ENCODE data around the gene ADCK1. TPM values are rescaled to one million over a fixed set of nuclear protein-coding genes. Genes with fewer than 3 reads are reported as not detected.

Gene ADCK1
- total RNA-seq, 1 experiment from 2014 or later = 19.0 TPM

DNA sequence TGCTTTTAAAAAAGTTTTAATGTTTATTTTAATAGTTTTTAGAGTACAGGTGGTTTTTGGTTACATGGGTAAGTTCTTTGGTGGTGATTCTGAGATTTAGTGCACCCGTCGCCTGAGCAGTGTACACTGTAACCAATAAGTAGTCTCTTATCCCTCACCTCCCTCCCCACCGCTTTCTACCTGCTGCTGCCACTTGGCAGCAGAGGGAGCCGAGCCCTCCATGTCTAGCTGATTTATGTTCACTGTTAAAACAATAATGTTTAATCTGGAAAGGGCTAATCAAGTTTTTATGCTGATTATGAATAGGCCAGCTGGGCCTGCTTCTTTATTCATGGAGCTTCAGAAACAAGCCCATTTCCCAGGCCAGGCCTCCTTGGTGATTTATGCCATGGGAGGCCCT, 73.1 kb downstream of the ADCK1 start:
- Histone ChIP-seq H3K9me2 (ENCODE audit: insufficient read depth) (no peaks in the 10 kb centered on the region), H3K79me2 (ENCODE audit: low read depth) (no peaks in the 10 kb centered on the region), H3K4me3 (no peak overlapping the region), H4K20me1 (ENCODE audit: insufficient read depth) (no peaks in the 10 kb centered on the region), H3K36me3 (ENCODE audit: low read depth) (no peaks in the 10 kb centered on the region), H3K4me1 (replicated peaks; ENCODE audit: insufficient read depth) (no peaks in the 10 kb centered on the region), H3K9me3 (ENCODE audit: insufficient read depth, low read depth) (no peaks in the 10 kb centered on the region), H3K4me2 (no peak overlapping the region), H3K27ac (no peak overlapping the region), H3F3A (ENCODE audit: insufficient read depth, low read depth) (no peaks in the 10 kb centered on the region), H2AFZ (no peak overlapping the region), H3K27me3 (ENCODE audit: insufficient read depth, low read depth) (no peaks in the 10 kb centered on the region)
- CTCF ChIA-PET = no interaction called here
- intact Hi-C loops (cut with micrococcal nuclease; ENCODE audit: unreplicated experiment) = no loop called here
- POLR2A ChIA-PET (ENCODE audit: unreplicated experiment) = no interaction called here
- no peak for DNase-seq
- no peak for TF ChIP-seq CTCF (conservative IDR thresholded peaks at IDR 0.05)
- no peak for TF ChIP-seq EZH2 (IDR thresholded peaks at IDR 0.05; ENCODE audit: low read depth)
- no TSS peak for BruUV-seq (replicated peaks)

GRCh38 chr14:77878783-77879182, 78.9 kb downstream of the ADCK1 start:
- no peaks in the 10 kb centered on the region for H3K9me3 ChIP-seq (ENCODE audit: insufficient read depth, low read depth)
- no peaks in the 10 kb centered on the region for H3K9me2 ChIP-seq (ENCODE audit: insufficient read depth)
- H3F3A ChIP-seq (ENCODE audit: insufficient read depth, low read depth) = no peaks in the 10 kb centered on the region
- H3K27ac ChIP-seq = no peak overlapping the region
- no peaks in the 10 kb centered on the region for H4K20me1 ChIP-seq (ENCODE audit: insufficient read depth)
- CTCF ChIA-PET = no interaction called here
- BruUV-seq (replicated peaks) = no TSS peak
- no peaks in the 10 kb centered on the region for H3K27me3 ChIP-seq (ENCODE audit: insufficient read depth, low read depth)
- H3K79me2 ChIP-seq (ENCODE audit: low read depth) = no peaks in the 10 kb centered on the region
- H3K36me3 ChIP-seq (ENCODE audit: low read depth) = no peaks in the 10 kb centered on the region
- H3K4me3 ChIP-seq = no peak overlapping the region
- no peak for DNase-seq
- TF ChIP-seq EZH2 (IDR thresholded peaks at IDR 0.05; ENCODE audit: low read depth) = no peak
- H2AFZ ChIP-seq = no peak overlapping the region
- H3K4me1 ChIP-seq (replicated peaks; ENCODE audit: insufficient read depth) = no peaks in the 10 kb centered on the region
- POLR2A ChIA-PET (ENCODE audit: unreplicated experiment) = no interaction called here
- H3K4me2 ChIP-seq = no peak overlapping the region
- intact Hi-C loops (cut with micrococcal nuclease; ENCODE audit: unreplicated experiment) = no loop called here

- no peak overlapping the region for H2AFZ ChIP-seq
- no peak overlapping the region for H3K27ac ChIP-seq
- DNase-seq = no peak
- H3K79me2 ChIP-seq (ENCODE audit: low read depth) = no peaks in the 10 kb centered on the region
- no TSS peak for BruUV-seq (replicated peaks)
- H3K4me2 ChIP-seq = no peak overlapping the region
- H4K20me1 ChIP-seq (ENCODE audit: insufficient read depth) = no peaks in the 10 kb centered on the region
- H3K4me1 ChIP-seq (replicated peaks; ENCODE audit: insufficient read depth) = no peaks in the 10 kb centered on the region
- no peaks in the 10 kb centered on the region for H3F3A ChIP-seq (ENCODE audit: insufficient read depth, low read depth)
- POLR2A ChIA-PET (ENCODE audit: unreplicated experiment) = interaction anchor here (0.5 kb wide), 1 partner anchor 13 kb away, joined by 4 read pairs; no protein-coding TSS in a partner anchor
- no peak for TF ChIP-seq EZH2 (IDR thresholded peaks at IDR 0.05; ENCODE audit: low read depth)
- TF ChIP-seq CTCF (conservative IDR thresholded peaks at IDR 0.05) = no peak
- intact Hi-C loops (cut with micrococcal nuclease; ENCODE audit: unreplicated experiment) = no loop called here
- CTCF ChIA-PET = no interaction called here
- H3K27me3 ChIP-seq (ENCODE audit: insufficient read depth, low read depth) = no peaks in the 10 kb centered on the region
- H3K9me3 ChIP-seq (ENCODE audit: insufficient read depth, low read depth) = no peaks in the 10 kb centered on the region
- H3K36me3 ChIP-seq (ENCODE audit: low read depth) = no peaks in the 10 kb centered on the region
- no peak overlapping the region for H3K4me3 ChIP-seq
- no peaks in the 10 kb centered on the region for H3K9me2 ChIP-seq (ENCODE audit: insufficient read depth)
Measured at GRCh38 chr14:77880056-77880455, 80.1 kb downstream of the ADCK1 start.

GRCh38 chr14:77882098-77882497, 82.2 kb downstream of the ADCK1 start:
- no peaks in the 10 kb centered on the region for H3K9me3 ChIP-seq (ENCODE audit: insufficient read depth, low read depth)
- ChIA-PET CTCF (interaction anchor here (1.5 kb wide), 1 partner anchor 21 kb away, joined by 4 read pairs; no protein-coding TSS in a partner anchor), POLR2A (ENCODE audit: unreplicated experiment) (no interaction called here)
- no peaks in the 10 kb centered on the region for H3K27me3 ChIP-seq (ENCODE audit: insufficient read depth, low read depth)
- H3K4me1 ChIP-seq (replicated peaks; ENCODE audit: insufficient read depth) = no peaks in the 10 kb centered on the region
- H3K36me3 ChIP-seq (ENCODE audit: low read depth) = no peaks in the 10 kb centered on the region
- no TSS peak for BruUV-seq (replicated peaks)
- no peaks in the 10 kb centered on the region for H4K20me1 ChIP-seq (ENCODE audit: insufficient read depth)
- no peaks in the 10 kb centered on the region for H3K79me2 ChIP-seq (ENCODE audit: low read depth)
- no peak overlapping the region for H3K4me2 ChIP-seq
- peak in 1 of 2 experiments; percentile 19 for DNase-seq
- TF ChIP-seq CTCF (conservative IDR thresholded peaks at IDR 0.05) (no peak), EZH2 (IDR thresholded peaks at IDR 0.05; ENCODE audit: low read depth) (no peak)
- H3F3A ChIP-seq (ENCODE audit: insufficient read depth, low read depth) = no peaks in the 10 kb centered on the region
- H2AFZ ChIP-seq = no peak overlapping the region
- intact Hi-C loops (cut with micrococcal nuclease; ENCODE audit: unreplicated experiment) = no loop called here
- H3K27ac ChIP-seq = no peak overlapping the region
- no peaks in the 10 kb centered on the region for H3K9me2 ChIP-seq (ENCODE audit: insufficient read depth)
- H3K4me3 ChIP-seq = no peak overlapping the region

Data from PC-9 (cell line).